RWPE1 (cell line): ENCODE results near the gene DPH6.
"Not testable (repeated sequence)": the region's sequence is repeated elsewhere in the genome, so short reads cannot be mapped to it uniquely, and the experiment has no call there.

Source experiments
- CTCF ChIA-PET: fragments of 350-600 bp; sonication (Branson Sonifier 250); formaldehyde crosslinking; extraction: SDS; loops from one replicate; lab custom pipeline; 2021; lab: Yijun Ruan, JAX
- POLR2A ChIA-PET: fragments of 400-600 bp; formaldehyde crosslinking; extraction: SDS; loops from one replicate; lab custom pipeline; 2020; ENCODE audit warnings: antibody characterized with exemption; ENCODE audit not compliant: low non-redundant PET; lab: Yijun Ruan, JAX
- DNase-seq: peaks from one replicate; pipeline ENCODE4 v3.0.0; 2012; ENCODE audit warnings: low spot score
- H3K27ac ChIP-seq: fragments of 450-650 bp; 2 replicates; pipeline ENCODE4 v1.5.1; 2017
- TF ChIP-seq, protein P1 (sequence below): fragments of 450-650 bp; conservative IDR thresholded peaks from 2 replicates; pipeline ENCODE4 v1.5.1; 2017; ENCODE audit warnings: low read depth, mild to moderate bottlenecking

DPH6 gene, protein sequence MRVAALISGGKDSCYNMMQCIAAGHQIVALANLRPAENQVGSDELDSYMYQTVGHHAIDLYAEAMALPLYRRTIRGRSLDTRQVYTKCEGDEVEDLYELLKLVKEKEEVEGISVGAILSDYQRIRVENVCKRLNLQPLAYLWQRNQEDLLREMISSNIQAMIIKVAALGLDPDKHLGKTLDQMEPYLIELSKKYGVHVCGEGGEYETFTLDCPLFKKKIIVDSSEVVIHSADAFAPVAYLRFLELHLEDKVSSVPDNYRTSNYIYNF

DNA sequence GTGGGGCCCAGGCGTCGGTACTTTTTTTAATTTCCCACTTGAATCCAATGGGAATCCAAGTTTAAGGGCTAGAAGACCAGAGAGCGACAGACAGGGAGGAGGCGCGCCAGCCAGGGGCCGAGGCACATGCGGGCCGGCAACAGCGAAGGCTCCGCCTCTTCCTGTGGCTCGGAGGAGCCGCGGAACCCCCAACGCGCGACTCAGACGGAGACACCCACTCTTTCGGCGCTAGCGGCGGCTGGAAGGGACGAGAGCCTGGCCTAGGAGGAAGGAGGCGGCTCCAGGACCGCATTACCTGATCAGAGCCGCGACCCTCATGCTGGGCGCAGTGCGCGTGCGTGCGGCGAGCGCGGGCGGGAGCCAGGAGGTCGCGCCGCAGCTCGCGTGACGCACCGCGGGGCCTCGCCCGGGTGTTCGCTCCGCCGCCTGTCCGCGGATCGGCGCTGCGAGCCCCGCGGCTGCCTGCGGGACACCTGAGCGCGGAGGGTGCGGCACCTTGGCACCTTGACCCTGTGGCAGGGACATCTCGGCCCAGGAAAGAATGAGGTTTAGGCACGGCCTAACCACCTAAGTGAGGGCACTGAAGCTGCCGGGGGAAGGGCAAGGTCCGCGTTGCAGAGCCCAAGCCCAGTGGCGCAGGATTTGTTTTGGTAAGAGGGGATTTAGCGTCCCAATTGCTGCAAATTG, at the start of gene DPH6:
Gene DPH6 (minus strand): TSS at position 342 of the 687 bp plus-strand sequence. CDS start 24 bp downstream, at position 318.
- ChIA-PET POLR2A (interaction anchor here (0.6 kb wide), 2 partner anchors 107 to 179 kb away, joined by 3 to 4 read pairs; no protein-coding TSS in a partner anchor), CTCF (no interaction called here)
- DNase-seq = peak; percentile 76
- H3K27ac ChIP-seq = peak within 1 kb of the TSS; percentile 96
- TF ChIP-seq, protein P1, sequence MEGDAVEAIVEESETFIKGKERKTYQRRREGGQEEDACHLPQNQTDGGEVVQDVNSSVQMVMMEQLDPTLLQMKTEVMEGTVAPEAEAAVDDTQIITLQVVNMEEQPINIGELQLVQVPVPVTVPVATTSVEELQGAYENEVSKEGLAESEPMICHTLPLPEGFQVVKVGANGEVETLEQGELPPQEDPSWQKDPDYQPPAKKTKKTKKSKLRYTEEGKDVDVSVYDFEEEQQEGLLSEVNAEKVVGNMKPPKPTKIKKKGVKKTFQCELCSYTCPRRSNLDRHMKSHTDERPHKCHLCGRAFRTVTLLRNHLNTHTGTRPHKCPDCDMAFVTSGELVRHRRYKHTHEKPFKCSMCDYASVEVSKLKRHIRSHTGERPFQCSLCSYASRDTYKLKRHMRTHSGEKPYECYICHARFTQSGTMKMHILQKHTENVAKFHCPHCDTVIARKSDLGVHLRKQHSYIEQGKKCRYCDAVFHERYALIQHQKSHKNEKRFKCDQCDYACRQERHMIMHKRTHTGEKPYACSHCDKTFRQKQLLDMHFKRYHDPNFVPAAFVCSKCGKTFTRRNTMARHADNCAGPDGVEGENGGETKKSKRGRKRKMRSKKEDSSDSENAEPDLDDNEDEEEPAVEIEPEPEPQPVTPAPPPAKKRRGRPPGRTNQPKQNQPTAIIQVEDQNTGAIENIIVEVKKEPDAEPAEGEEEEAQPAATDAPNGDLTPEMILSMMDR = no peak

DNA sequence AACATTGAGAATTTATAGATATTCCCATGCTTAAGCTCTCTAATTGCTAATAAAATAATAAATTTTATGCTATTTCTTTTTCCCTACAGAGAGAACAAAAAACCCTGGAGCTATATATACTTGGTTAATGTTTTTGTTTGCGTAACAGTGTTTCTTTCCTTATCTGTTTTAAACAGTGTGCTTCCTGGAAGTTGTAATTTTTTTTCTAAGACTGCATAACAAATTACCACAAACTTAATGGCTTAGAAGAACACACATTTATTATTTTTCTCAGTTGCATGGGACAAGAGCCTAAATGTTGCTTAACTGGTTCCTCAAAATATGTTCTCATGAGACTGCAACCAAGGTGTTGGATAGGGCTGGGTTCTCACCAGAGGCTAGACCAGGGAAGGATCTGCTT, 49.7 kb upstream of the DPH6 start:
- TF ChIP-seq, protein P1 = no peak
- ChIA-PET POLR2A (no interaction called here), CTCF (no interaction called here)
- H3K27ac ChIP-seq = no peak overlapping the region
- DNase-seq = no peak

DNA sequence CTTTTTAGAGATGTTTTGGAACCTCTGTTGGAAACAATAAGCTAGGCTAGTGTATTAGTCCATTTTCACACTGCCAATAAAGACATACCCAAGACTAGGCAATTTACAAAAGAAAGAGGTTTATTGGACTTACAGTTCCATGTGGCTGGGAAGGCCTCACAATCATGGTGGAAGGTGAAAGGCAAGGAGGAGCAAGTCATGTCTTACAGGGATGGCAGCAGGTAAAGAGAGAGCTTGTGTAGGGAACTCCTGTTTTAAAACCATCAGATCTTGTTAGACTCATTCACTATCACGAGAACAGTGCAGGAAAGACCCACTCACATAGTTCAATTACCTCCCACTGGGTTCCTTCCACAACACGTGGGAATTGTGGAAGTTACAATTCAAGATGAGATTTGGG, 46.0 kb upstream of the DPH6 start:
- CTCF ChIA-PET = not testable (repeated sequence)

DNA sequence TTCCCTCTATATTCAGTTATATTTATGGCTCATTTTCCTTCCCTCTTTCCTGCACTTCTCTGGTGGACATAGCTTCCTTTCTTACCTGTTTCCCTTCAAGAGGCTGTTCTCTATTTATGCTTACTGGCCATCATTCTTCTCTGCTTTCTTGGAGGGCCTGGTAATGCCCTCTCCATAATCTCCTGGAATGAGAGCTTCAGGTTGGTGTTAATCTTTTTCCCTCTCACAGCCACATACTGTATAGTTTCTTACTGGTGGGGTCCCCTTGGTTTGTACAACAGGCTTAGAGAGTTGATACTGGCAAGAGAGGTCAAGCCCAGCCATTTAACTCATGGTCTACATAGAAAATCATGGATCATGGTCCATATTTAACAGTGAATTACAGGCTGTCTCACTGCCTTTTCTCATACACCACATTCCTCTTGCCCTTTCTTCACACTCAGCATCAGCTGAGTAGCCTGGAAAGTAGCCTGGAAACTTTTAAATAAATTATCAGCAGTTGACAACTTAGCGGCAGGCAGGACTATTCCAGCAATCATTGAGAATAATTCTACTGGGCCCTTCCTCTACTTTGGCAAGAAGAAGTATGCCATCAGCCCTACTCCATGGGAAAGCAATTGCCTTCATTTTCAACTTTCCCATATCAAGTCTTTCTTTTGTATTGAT, 38.0 kb upstream of the DPH6 start:
- TF ChIP-seq, protein P1 = no peak
- no peak overlapping the region for H3K27ac ChIP-seq
- ChIA-PET POLR2A (no interaction called here), CTCF (no interaction called here)
- DNase-seq = no peak

More for the DNA sequence above, 46.0 kb upstream of the DPH6 start:
- H3K27ac ChIP-seq, DNase-seq, POLR2A ChIA-PET: not testable (repeated sequence)

DNA sequence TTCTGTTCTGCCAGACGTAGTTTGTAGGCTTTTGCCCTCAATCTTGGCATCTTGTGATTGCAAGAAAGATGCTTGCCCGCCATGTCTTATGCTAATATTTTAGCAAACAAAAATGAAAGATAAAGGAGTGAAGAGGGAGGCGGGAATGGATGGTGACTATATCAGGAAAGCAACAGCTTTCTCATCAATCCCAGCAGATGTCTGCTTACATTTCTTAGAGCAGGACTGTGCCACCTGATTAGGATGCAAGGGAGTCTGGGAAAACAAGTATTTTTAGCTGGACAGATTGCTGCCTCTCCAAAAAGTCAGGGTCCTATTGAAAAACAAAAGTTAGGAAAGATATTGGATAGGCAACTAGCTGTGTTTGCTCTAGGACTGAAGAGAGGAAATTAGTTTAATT, 34.6 kb upstream of the DPH6 start:
- POLR2A ChIA-PET = no interaction called here
- CTCF ChIA-PET = no interaction called here
- TF ChIP-seq, protein P1 = no peak
- H3K27ac ChIP-seq = no peak overlapping the region
- DNase-seq = no peak

DNA sequence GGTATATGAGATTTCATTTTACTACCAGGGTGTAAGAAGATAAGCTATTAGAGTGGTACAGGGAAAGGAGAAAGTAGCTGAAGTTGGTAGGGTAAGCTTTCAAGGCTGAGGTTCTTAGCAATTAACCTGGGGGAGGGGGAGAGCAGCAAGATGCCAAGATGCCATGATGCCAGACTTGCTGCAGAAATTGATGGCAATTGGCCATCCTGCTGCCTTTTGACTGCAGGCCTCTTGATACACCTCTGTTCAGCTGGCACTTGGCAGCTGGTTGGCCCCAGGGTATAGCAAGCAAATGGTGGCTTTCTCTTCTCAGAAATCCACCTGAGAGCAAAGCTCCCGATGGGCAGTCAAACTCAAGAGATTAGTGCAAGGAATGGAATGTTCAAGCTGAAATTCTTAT, 21.4 kb upstream of the DPH6 start:
- POLR2A ChIA-PET = no interaction called here

More for the DNA sequence above, 21.4 kb upstream of the DPH6 start:
- TF ChIP-seq, protein P1 = no peak
- H3K27ac ChIP-seq = no peak overlapping the region
- CTCF ChIA-PET = no interaction called here
- DNase-seq = no peak
